OCI-LY1 (cell line): ENCODE data around the gene ZNF831.

Experiments
- H2AFZ ChIP-seq: fragments of 200-600 bp; sonication (generic), shearing (Covaris generic); 2 replicates; pipeline ENCODE4 v1.6.0; 2014; ENCODE audit warnings: antibody characterized with exemption, mild to moderate bottlenecking, low read length
- H3F3A ChIP-seq: fragments of 200-600 bp; sonication (generic), shearing (Covaris generic); 2 replicates; pipeline ENCODE4 v1.6.0; 2014; ENCODE audit warnings: mild to moderate bottlenecking, antibody characterized with exemption, low read length, moderate library complexity; ENCODE audit not compliant: insufficient read depth
- H3K27ac ChIP-seq: fragments of 200-600 bp; sonication (generic); 2 replicates; pipeline ENCODE4 v1.5.1; 2014; ENCODE audit warnings: low read length, mixed run types, mild to moderate bottlenecking, low read depth; ENCODE audit not compliant: poor library complexity, severe bottlenecking
- H3K27me3 ChIP-seq: fragments of 200-600 bp; sonication (generic); 2 replicates; pipeline ENCODE4 v1.6.0; 2014; ENCODE audit warnings: antibody characterized with exemption, mild to moderate bottlenecking, low read length, moderate library complexity; ENCODE audit not compliant: insufficient read depth
- H3K36me3 ChIP-seq: fragments of 200-600 bp; sonication (generic); 2 replicates; pipeline ENCODE4 v1.6.1; 2014; ENCODE audit warnings: mild to moderate bottlenecking, antibody characterized with exemption, low read length, moderate library complexity, mixed read lengths; ENCODE audit not compliant: insufficient read depth
- H3K4me1 ChIP-seq: fragments of 200-600 bp; sonication (generic); 2 replicates; pipeline ENCODE4 v1.5.1; 2014; ENCODE audit warnings: mild to moderate bottlenecking, low read length, moderate library complexity; ENCODE audit not compliant: insufficient read depth, severe bottlenecking
- H3K4me2 ChIP-seq: fragments of 200-600 bp; sonication (generic), shearing (Covaris generic); 2 replicates; pipeline ENCODE4 v1.6.1; 2014; ENCODE audit warnings: low read length
- H3K4me3 ChIP-seq: fragments of 200-600 bp; sonication (generic); 2 replicates; pipeline ENCODE4 v1.5.1; 2014; ENCODE audit warnings: low read length, low read depth, mild to moderate bottlenecking, mixed read lengths; ENCODE audit not compliant: poor library complexity, severe bottlenecking
- H3K79me2 ChIP-seq: fragments of 200-600 bp; shearing (Covaris generic); 2 replicates; pipeline ENCODE4 v1.6.1; 2016; ENCODE audit warnings: mixed run types, low read length, mixed read lengths; ENCODE audit not compliant: insufficient read depth
- H3K9ac ChIP-seq: fragments of 200-600 bp; sonication (generic), shearing (Covaris generic); 2 replicates; pipeline ENCODE4 v1.6.1; 2014; ENCODE audit warnings: mild to moderate bottlenecking, low read length, mixed read lengths
- H3K9me2 ChIP-seq: fragments of 200-600 bp; sonication (generic), shearing (Covaris generic); 2 replicates; pipeline ENCODE4 v1.6.1; 2014; ENCODE audit warnings: low read depth, mild to moderate bottlenecking, low read length, mixed read lengths
- H3K9me3 ChIP-seq: fragments of 200-600 bp; shearing (Covaris generic); 2 replicates; pipeline ENCODE4 v1.6.1; 2014; ENCODE audit warnings: low read length, mixed read lengths
- H4K20me1 ChIP-seq: fragments of 200-600 bp; sonication (generic), shearing (Covaris generic); 2 replicates; pipeline ENCODE4 v1.6.0; 2016; ENCODE audit warnings: mild to moderate bottlenecking, low read length; ENCODE audit not compliant: insufficient read depth
- EZH2 ChIP-seq: fragments of 200-600 bp; sonication (generic), shearing (Covaris generic); IDR thresholded peaks from 2 replicates; pipeline ENCODE4 v1.8.0; 2017; ENCODE audit warnings: borderline replicate concordance, mixed run types, mild to moderate bottlenecking, antibody characterized with exemption, low read length, moderate library complexity, mixed read lengths
- TF ChIP-seq, protein P1 (sequence below): fragments of 200-600 bp; sonication (generic), shearing (Covaris generic); IDR thresholded peaks from 2 replicates; pipeline ENCODE4 v1.5.1; 2017; ENCODE audit warnings: mild to moderate bottlenecking, antibody characterized with exemption, low read length, moderate library complexity, mixed read lengths

The ZNF831 gene

GRCh38 chr20:59136027-59136426, 27.6 kb upstream of the ZNF831 start:
- Histone ChIP-seq H3K9me3 (no peaks in the 10 kb centered on the region), H4K20me1 (no peaks in the 10 kb centered on the region), H3K9me2 (no peaks in the 10 kb centered on the region), H3K27ac (no peak overlapping the region), H3K9ac (no peak overlapping the region), H3K4me1 (no peaks in the 10 kb centered on the region), H3F3A (no peaks in the 10 kb centered on the region), H3K4me2 (no peak overlapping the region), H3K36me3 (no peaks in the 10 kb centered on the region), H3K79me2 (no peaks in the 10 kb centered on the region), H3K4me3 (no peak overlapping the region), H2AFZ (no peak overlapping the region), H3K27me3 (no peaks in the 10 kb centered on the region)
- TF ChIP-seq, protein P1, sequence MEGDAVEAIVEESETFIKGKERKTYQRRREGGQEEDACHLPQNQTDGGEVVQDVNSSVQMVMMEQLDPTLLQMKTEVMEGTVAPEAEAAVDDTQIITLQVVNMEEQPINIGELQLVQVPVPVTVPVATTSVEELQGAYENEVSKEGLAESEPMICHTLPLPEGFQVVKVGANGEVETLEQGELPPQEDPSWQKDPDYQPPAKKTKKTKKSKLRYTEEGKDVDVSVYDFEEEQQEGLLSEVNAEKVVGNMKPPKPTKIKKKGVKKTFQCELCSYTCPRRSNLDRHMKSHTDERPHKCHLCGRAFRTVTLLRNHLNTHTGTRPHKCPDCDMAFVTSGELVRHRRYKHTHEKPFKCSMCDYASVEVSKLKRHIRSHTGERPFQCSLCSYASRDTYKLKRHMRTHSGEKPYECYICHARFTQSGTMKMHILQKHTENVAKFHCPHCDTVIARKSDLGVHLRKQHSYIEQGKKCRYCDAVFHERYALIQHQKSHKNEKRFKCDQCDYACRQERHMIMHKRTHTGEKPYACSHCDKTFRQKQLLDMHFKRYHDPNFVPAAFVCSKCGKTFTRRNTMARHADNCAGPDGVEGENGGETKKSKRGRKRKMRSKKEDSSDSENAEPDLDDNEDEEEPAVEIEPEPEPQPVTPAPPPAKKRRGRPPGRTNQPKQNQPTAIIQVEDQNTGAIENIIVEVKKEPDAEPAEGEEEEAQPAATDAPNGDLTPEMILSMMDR: no peak
- no peak for TF ChIP-seq EZH2

DNA sequence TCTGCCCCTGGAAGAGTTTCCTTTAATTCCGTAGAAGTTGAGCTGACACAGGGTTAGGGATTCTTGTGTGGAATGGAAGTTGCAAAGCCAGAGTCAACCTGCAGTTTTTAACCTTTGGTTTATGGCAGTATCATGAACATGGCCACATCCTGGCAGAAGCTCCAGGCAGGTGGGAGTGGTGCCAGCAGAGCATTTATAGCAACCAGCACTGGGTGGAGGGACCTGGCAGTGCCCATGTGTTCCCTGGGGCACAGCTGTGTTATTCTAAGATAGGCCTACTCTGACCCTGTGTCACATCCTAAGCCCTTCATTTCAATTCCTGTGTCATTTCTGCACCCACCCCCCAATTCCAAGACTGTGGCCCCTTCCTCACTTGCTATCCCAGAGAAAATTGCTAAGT, 26.1 kb upstream of the ZNF831 start:
- Histone ChIP-seq H4K20me1 (no peaks in the 10 kb centered on the region), H3K4me2 (no peak overlapping the region), H3K9me2 (no peaks in the 10 kb centered on the region), H3F3A (no peaks in the 10 kb centered on the region), H3K27me3 (no peaks in the 10 kb centered on the region), H3K9ac (no peak overlapping the region), H3K36me3 (no peaks in the 10 kb centered on the region), H3K79me2 (no peaks in the 10 kb centered on the region), H3K9me3 (no peaks in the 10 kb centered on the region), H3K4me3 (no peak overlapping the region), H2AFZ (no peak overlapping the region), H3K4me1 (no peaks in the 10 kb centered on the region), H3K27ac (no peak overlapping the region)
- no peak for TF ChIP-seq EZH2
- TF ChIP-seq, protein P1: no peak

GRCh38 chr20:59138114-59138748, 25.4 kb upstream of the ZNF831 start:
- Histone ChIP-seq H3K79me2 (no peaks in the 10 kb centered on the region), H3K9me3 (no peaks in the 10 kb centered on the region), H3K36me3 (no peaks in the 10 kb centered on the region)

More at GRCh38 chr20:59138114-59138748, 25.4 kb upstream of the ZNF831 start:
- TF ChIP-seq, protein P1: no peak
- TF ChIP-seq EZH2: no peak
- no peak overlapping the region for H3K4me3 ChIP-seq
- no peak overlapping the region for H2AFZ ChIP-seq
- H3K27ac ChIP-seq: no peak overlapping the region
- no peaks in the 10 kb centered on the region for H3F3A ChIP-seq
- no peak overlapping the region for H3K4me2 ChIP-seq
- H3K9me2 ChIP-seq: no peaks in the 10 kb centered on the region
- H4K20me1 ChIP-seq: no peaks in the 10 kb centered on the region
- H3K9ac ChIP-seq: no peak overlapping the region
- no peaks in the 10 kb centered on the region for H3K4me1 ChIP-seq
- H3K27me3 ChIP-seq: no peaks in the 10 kb centered on the region
